Brain microvascular endothelial cell (primary cell): ENCODE measurements around the gene KCND2.

Experiments
- DNase-seq: peaks from one replicate; pipeline ENCODE4 v3.0.0-alpha.2; 2020
- H3K27ac ChIP-seq: fragments of 250-450 bp; sonication (Bioruptor Pico); 2 replicates; pipeline ENCODE4 v1.5.1; 2020; ENCODE audit warnings: mild to moderate bottlenecking, moderate library complexity
- H3K27me3 ChIP-seq: fragments of 250-450 bp; sonication (Bioruptor Pico); replicated peaks from 2 replicates; pipeline ENCODE4 v1.5.1; 2020; ENCODE audit warnings: mild to moderate bottlenecking
- H3K36me3 ChIP-seq: fragments of 250-450 bp; sonication (Bioruptor Pico); replicated peaks from 2 replicates; pipeline ENCODE4 v1.5.1; 2020; ENCODE audit warnings: mild to moderate bottlenecking
- H3K4me3 ChIP-seq: 2 replicates; pipeline ENCODE4 v1.5.1; 2011; ENCODE audit warnings: low read depth, mild to moderate bottlenecking, control low read depth, low read length, moderate library complexity
- CTCF ChIP-seq: IDR thresholded peaks from 2 replicates; pipeline ENCODE4 v1.5.1; 2011; ENCODE audit warnings: low read depth, mild to moderate bottlenecking, moderate library complexity, low read length, control low read depth, inconsistent platforms; ENCODE audit errors: missing control alignments
- in situ Hi-C: cut with HindIII; loops from 2 replicates; pipeline ENCODE4 v1.10.0; 2017; ENCODE audit warnings: low sequenced_read_pairs, low pct_ligation_motif_present

The KCND2 gene

DNA sequence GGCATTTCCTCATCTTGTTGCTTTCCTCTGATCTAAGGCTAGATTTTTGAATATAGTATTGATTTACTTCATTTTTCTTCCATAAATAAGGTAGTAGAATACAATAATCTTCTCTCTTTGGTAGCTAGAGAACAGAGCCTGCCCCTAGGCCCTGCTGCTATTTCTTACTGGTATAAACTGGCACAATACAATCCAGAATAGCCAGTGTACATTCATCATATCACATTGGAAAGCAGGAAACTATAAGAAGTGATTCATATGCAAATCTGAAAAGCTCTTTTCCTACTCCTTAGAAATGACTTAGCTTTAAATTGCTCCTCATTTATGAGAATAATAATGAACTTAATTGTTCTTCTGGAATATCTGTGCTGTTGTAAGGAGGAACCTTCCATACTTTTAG is 100.2 kb downstream of the KCND2 start:
- in situ Hi-C loops: no loop called here
- Histone ChIP-seq H3K36me3 (no peaks in the 10 kb centered on the region), H3K27me3 (no peaks in the 10 kb centered on the region), H3K4me3 (no peak overlapping the region), H3K27ac (no peak overlapping the region)
- no peak for DNase-seq
- no peak for TF ChIP-seq CTCF

DNA sequence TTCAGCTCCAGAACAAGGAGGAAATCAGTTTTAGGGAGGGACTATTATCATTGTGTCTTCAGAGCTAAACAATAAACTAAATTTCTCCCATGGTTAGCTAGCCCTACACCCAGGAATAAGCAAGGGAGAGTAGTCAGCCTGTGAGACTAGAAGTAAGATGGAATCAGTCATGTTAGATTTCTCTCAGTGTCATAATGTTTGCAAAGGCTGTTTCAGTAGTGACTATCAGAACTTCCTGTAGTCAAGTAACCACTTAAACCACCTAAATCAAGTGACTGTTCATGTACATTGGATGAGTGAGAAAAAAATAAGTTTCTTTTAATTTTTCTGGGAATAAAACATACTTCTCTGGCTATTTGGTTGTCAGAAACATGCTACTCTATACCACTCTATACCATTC is 121.6 kb downstream of the KCND2 start:
- Histone ChIP-seq H3K36me3 (no peaks in the 10 kb centered on the region), H3K27ac (no peak overlapping the region), H3K4me3 (no peak overlapping the region), H3K27me3 (no peaks in the 10 kb centered on the region)
- DNase-seq: no peak
- no peak for TF ChIP-seq CTCF
- in situ Hi-C loops: no loop called here

GRCh38 chr7:120395526-120396019 is 122.6 kb downstream of the KCND2 start:
- no peak overlapping the region for H3K27ac ChIP-seq
- no peak overlapping the region for H3K4me3 ChIP-seq
- no peaks in the 10 kb centered on the region for H3K27me3 ChIP-seq
- DNase-seq: no peak
- in situ Hi-C loops: no loop called here
- no peaks in the 10 kb centered on the region for H3K36me3 ChIP-seq
- no peak for TF ChIP-seq CTCF

- DNase-seq: no peak
- in situ Hi-C loops: no loop called here
- no peak for TF ChIP-seq CTCF
- no peaks in the 10 kb centered on the region for H3K27me3 ChIP-seq
- no peaks in the 10 kb centered on the region for H3K36me3 ChIP-seq
- no peak overlapping the region for H3K27ac ChIP-seq
- H3K4me3 ChIP-seq: no peak overlapping the region
Measured at GRCh38 chr7:120398284-120399000, 125.5 kb downstream of the KCND2 start.

DNA sequence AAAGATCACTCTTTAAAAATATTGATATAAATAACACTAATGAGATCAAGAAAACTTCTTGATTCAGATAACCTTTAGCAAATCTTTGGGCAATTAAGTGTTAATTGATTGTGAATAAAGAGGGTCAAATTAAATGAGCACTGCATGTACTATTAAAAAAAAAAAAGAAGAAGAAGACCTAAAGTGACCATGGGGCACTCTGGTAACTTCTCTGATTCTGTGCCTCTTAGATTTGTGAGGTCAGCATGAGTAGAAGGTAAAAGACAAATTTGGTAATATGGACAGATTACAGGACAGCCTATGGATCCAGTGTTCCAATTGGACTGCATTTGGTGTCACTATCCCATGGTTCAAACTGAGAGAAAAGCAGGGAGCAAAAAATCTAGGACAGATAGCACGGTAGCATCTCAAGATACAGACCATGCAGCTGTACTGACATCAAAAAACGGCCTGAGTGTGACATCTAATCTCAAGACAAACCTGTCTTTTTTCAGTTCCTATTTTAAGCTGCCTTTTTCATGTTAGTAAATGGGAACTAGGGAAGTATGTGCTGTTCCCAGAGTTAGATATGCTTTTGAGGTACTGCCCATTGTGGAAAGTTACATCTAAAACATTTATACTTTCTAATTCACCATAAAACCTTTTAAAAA is 128.0 kb downstream of the KCND2 start:
- H3K4me3 ChIP-seq: no peak overlapping the region
- no peak for DNase-seq
- TF ChIP-seq CTCF: no peak
- in situ Hi-C loops: no loop called here
- no peaks in the 10 kb centered on the region for H3K27me3 ChIP-seq
- no peaks in the 10 kb centered on the region for H3K36me3 ChIP-seq
- no peak overlapping the region for H3K27ac ChIP-seq
